ENCODE data around the gene GPC1.

GPC1 gene

GRCh38 chr2:240450532-240451107 is 15.2 kb downstream of the GPC1 start:
- Histone ChIP-seq H3K27ac (ENCODE audit: extremely low read depth, low read depth, low read length) (no peak overlapping the region), H3K4me1 (ENCODE audit: control insufficient read depth, insufficient read depth, low read length) (peaks cover 2% of the 10 kb centered on the region; the same call in 1 of the 2 replicates), H3K4me3 (ENCODE audit: low read depth, low read length) (no peak overlapping the region), H3K36me3 (ENCODE audit: control insufficient read depth in 2 of 2, insufficient read depth in 1 of 2, low read length in 2 of 2) (no peaks in the 10 kb centered on the region), H3K9me3 (ENCODE audit: control insufficient read depth, insufficient read depth, low read depth, low read length) (no peaks in the 10 kb centered on the region)
- ChIA-PET POLR2A (no interaction called here), CTCF (interaction anchor here (1.0 to 1.1 kb wide), 2 partner anchors 22 to 218 kb away, joined by 3 read pairs; no protein-coding TSS in a partner anchor)
- no peak for TF ChIP-seq ZNF266 (tag by site-specific recombination; IDR thresholded peaks at IDR 0.05; ENCODE audit: low read depth)
- TF ChIP-seq ZNF341 (tag by site-specific recombination; IDR thresholded peaks at IDR 0.05; ENCODE audit: low read depth), result 0 out of 2 replicates have a peak, but pooled peaks have one; percentile 1
- TF ChIP-seq KLF9 (tag by site-specific recombination; IDR thresholded peaks at IDR 0.05; ENCODE audit: low read depth), result peak; percentile 39; the same call in 1 of the 2 replicates

DNA sequence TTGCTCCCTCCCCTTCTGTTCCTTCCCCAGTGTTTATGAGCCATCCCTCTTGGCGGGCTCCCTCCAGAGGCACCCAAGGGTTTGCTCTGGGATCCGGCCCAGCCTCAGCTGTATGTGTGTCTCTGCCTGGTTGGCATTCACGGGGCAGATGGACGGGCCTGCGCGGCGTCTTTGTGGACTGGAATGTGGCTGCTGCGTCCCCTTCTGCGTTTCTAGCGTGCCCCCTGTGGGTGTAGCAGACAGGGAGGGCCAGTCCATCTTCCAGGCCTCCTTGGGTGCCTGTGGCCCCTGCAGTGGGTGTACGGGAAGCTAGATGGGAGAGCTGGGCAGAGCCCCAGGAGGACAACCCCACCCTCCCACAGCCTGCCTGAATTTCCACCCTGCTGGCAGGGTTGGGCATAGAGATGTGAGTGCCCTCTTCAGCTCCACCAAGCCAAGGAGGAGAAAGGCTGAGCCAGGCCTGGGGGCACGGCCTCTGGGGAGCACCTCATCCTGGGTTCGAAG is 15.7 kb downstream of the GPC1 start:
- CTCF ChIA-PET, result interaction anchor here (0.5 to 1.1 kb wide), 4 partner anchors 13 to 218 kb away, joined by 3 read pairs; no protein-coding TSS in a partner anchor
- POLR2A ChIA-PET, result no interaction called here

GRCh38 chr2:240451791-240452461 is 16.5 kb downstream of the GPC1 start:
- ChIA-PET CTCF (interaction anchor here (1.0 to 1.1 kb wide), 2 partner anchors 14 to 219 kb away, joined by 3 read pairs; no protein-coding TSS in a partner anchor), POLR2A (interaction anchor here (0.8 to 1.2 kb wide), 2 partner anchors 8 to 114 kb away, joined by 3 read pairs; no protein-coding TSS in a partner anchor)
- Histone ChIP-seq H3K9me3 (ENCODE audit: control insufficient read depth, insufficient read depth, low read depth, low read length) (no peaks in the 10 kb centered on the region), H3K27ac (ENCODE audit: extremely low read depth, low read depth, low read length) (no peak overlapping the region), H3K4me3 (ENCODE audit: low read depth, low read length) (peak overlapping the region; percentile 64), H3K36me3 (ENCODE audit: control insufficient read depth in 2 of 2, insufficient read depth in 1 of 2, low read length in 2 of 2) (no peaks in the 10 kb centered on the region), H3K4me1 (ENCODE audit: control insufficient read depth, insufficient read depth, low read length) (peaks cover 2% of the 10 kb centered on the region; the same call in 1 of the 2 replicates)
- TF ChIP-seq ZSCAN16 (tag by site-specific recombination; IDR thresholded peaks at IDR 0.05), result no peak
- no peak for TF ChIP-seq ZNF549 (tag by site-specific recombination; IDR thresholded peaks at IDR 0.05)
- no peak for TF ChIP-seq ZNF670 (tag by site-specific recombination; IDR thresholded peaks at IDR 0.05; ENCODE audit: low read depth)
- peak; percentile 44; the same call in 1 of the 2 replicates for TF ChIP-seq GLIS2 (tag by site-specific recombination; IDR thresholded peaks at IDR 0.05)
- peak; percentile 46; the same call in 1 of the 2 replicates for TF ChIP-seq ZNF341 (tag by site-specific recombination; IDR thresholded peaks at IDR 0.05; ENCODE audit: low read depth)
- TF ChIP-seq, protein P1, sequence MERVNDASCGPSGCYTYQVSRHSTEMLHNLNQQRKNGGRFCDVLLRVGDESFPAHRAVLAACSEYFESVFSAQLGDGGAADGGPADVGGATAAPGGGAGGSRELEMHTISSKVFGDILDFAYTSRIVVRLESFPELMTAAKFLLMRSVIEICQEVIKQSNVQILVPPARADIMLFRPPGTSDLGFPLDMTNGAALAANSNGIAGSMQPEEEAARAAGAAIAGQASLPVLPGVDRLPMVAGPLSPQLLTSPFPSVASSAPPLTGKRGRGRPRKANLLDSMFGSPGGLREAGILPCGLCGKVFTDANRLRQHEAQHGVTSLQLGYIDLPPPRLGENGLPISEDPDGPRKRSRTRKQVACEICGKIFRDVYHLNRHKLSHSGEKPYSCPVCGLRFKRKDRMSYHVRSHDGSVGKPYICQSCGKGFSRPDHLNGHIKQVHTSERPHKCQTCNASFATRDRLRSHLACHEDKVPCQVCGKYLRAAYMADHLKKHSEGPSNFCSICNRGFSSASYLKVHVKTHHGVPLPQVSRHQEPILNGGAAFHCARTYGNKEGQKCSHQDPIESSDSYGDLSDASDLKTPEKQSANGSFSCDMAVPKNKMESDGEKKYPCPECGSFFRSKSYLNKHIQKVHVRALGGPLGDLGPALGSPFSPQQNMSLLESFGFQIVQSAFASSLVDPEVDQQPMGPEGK (tag by site-specific recombination; IDR thresholded peaks at IDR 0.05), result peak; percentile 62
- no peak for TF ChIP-seq ZNF311 (tag by site-specific recombination; IDR thresholded peaks at IDR 0.05; ENCODE audit: borderline replicate concordance)
- TF ChIP-seq SETDB1 (IDR thresholded peaks at IDR 0.05; ENCODE audit: insufficient read length, low read length), result no peak
- TF ChIP-seq GLIS1 (tag by site-specific recombination; IDR thresholded peaks at IDR 0.05), result peak; percentile 64
- no peak for TF ChIP-seq ZNF221 (tag by site-specific recombination; IDR thresholded peaks at IDR 0.05; ENCODE audit: borderline replicate concordance)
- TF ChIP-seq, protein P2, sequence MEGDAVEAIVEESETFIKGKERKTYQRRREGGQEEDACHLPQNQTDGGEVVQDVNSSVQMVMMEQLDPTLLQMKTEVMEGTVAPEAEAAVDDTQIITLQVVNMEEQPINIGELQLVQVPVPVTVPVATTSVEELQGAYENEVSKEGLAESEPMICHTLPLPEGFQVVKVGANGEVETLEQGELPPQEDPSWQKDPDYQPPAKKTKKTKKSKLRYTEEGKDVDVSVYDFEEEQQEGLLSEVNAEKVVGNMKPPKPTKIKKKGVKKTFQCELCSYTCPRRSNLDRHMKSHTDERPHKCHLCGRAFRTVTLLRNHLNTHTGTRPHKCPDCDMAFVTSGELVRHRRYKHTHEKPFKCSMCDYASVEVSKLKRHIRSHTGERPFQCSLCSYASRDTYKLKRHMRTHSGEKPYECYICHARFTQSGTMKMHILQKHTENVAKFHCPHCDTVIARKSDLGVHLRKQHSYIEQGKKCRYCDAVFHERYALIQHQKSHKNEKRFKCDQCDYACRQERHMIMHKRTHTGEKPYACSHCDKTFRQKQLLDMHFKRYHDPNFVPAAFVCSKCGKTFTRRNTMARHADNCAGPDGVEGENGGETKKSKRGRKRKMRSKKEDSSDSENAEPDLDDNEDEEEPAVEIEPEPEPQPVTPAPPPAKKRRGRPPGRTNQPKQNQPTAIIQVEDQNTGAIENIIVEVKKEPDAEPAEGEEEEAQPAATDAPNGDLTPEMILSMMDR (tag by site-specific recombination; IDR thresholded peaks at IDR 0.05), result peak; percentile 22; the same call in 1 of the 2 replicates

More for the DNA sequence above, 15.7 kb downstream of the GPC1 start:
- Histone ChIP-seq H3K4me3 (ENCODE audit: low read depth, low read length) (no peak overlapping the region), H3K27ac (ENCODE audit: extremely low read depth, low read depth, low read length) (no peak overlapping the region), H3K4me1 (ENCODE audit: control insufficient read depth, insufficient read depth, low read length) (peaks cover 2% of the 10 kb centered on the region; the same call in 1 of the 2 replicates), H3K9me3 (ENCODE audit: control insufficient read depth, insufficient read depth, low read depth, low read length) (no peaks in the 10 kb centered on the region), H3K36me3 (ENCODE audit: control insufficient read depth in 2 of 2, insufficient read depth in 1 of 2, low read length in 2 of 2) (no peaks in the 10 kb centered on the region)
- peak; percentile 26; the same call in 1 of the 2 replicates for TF ChIP-seq ZIC2 (tag by site-specific recombination; IDR thresholded peaks at IDR 0.05)
- TF ChIP-seq BCL11B (tag by site-specific recombination; IDR thresholded peaks at IDR 0.05; ENCODE audit: low read depth), result no peak

Measured in HEK293 (cell line).